IMR-90 (cell line): ENCODE results near the gene ENOX2. TPM values are rescaled to one million over a fixed set of nuclear protein-coding genes. Genes with fewer than 3 reads are reported as not detected.

ENCODE experiments used
- ATAC-seq: fragments of 200-7000 bp; cut with Tn5 transposase; 2 replicates; pipeline ENCODE4 v1.9.1; 2020; ENCODE audit warnings: low read depth, mild to moderate bottlenecking, moderate library complexity
- BruUV-seq: library from RNA; stranded (reverse); fragments of 400-500 nt; replicated peaks from 2 replicates; lab custom pipeline; 2021; lab: Mats Ljungman, UMichigan
- CTCF ChIA-PET: fragments of 300-600 bp; formaldehyde crosslinking; extraction: SDS; loops from one replicate; lab custom pipeline; 2021; ENCODE audit warnings: antibody characterized with exemption; lab: Yijun Ruan, JAX
- POLR2A ChIA-PET: fragments of 300-600 bp; sonication (Branson Sonifier 250); formaldehyde crosslinking; loops from one replicate; lab custom pipeline; 2022; ENCODE audit warnings: antibody characterized with exemption; ENCODE audit not compliant: unreplicated experiment; lab: Charles Lee
- DNase-seq: peaks from one replicate; pipeline ENCODE4 v3.0.0; 2013
- H2AFZ ChIP-seq: replicated peaks from 2 replicates; pipeline ENCODE3; 2013; ENCODE audit warnings: low read length, mild to moderate bottlenecking; ENCODE audit not compliant: poor library complexity
- H2AK5ac ChIP-seq: 2 replicates; pipeline ENCODE4 v1.6.1; 2013; ENCODE audit warnings: low read depth, low read length, inconsistent platforms
- H2AK9ac ChIP-seq: replicated peaks from 2 replicates; pipeline ENCODE3; 2013; ENCODE audit warnings: mild to moderate bottlenecking, low read depth, low read length, moderate library complexity; ENCODE audit not compliant: poor library complexity
- H2BK120ac ChIP-seq: 2 replicates; pipeline ENCODE4 v1.6.1; 2013; ENCODE audit warnings: low read depth, low read length, inconsistent platforms
- H2BK15ac ChIP-seq: 3 replicates; pipeline ENCODE4 v1.6.1; 2013; ENCODE audit warnings: low read depth, low read length, inconsistent platforms
- H2BK20ac ChIP-seq: 2 replicates; pipeline ENCODE4 v1.6.1; 2013; ENCODE audit warnings: low read depth, mild to moderate bottlenecking, inconsistent platforms, low read length, moderate library complexity
- H2BK5ac ChIP-seq: 2 replicates; pipeline ENCODE4 v1.6.1; 2013; ENCODE audit warnings: mild to moderate bottlenecking, low read depth, low read length, inconsistent platforms; ENCODE audit not compliant: poor library complexity, severe bottlenecking
- H3K14ac ChIP-seq: replicated peaks from 2 replicates; pipeline ENCODE4 v1.6.1; 2013; ENCODE audit warnings: low read depth, low read length, inconsistent platforms
- H3K18ac ChIP-seq: 2 replicates; pipeline ENCODE4 v1.6.1; 2013; ENCODE audit warnings: low read depth, low read length, control low read depth
- H3K23ac ChIP-seq: 2 replicates; pipeline ENCODE4 v1.6.1; 2013; ENCODE audit warnings: low read depth, low read length, inconsistent platforms
- H3K27ac ChIP-seq: 2 replicates; pipeline ENCODE4 v1.5.1; 2013; ENCODE audit warnings: mild to moderate bottlenecking, control low read depth, low read length; ENCODE audit not compliant: insufficient read depth
- H3K27me3 ChIP-seq: 2 replicates; pipeline ENCODE4 v1.6.1; 2013; ENCODE audit warnings: low read length; ENCODE audit not compliant: control insufficient read depth, insufficient read depth
- H3K36me3 ChIP-seq: 2 replicates; pipeline ENCODE4 v1.6.1; 2013; ENCODE audit warnings: low read length, mixed read lengths; ENCODE audit not compliant: control insufficient read depth, insufficient read depth
- H3K4ac ChIP-seq: 2 replicates; pipeline ENCODE4 v1.6.1; 2013; ENCODE audit warnings: low read depth, low read length, inconsistent platforms
- H3K4me1 ChIP-seq: 2 replicates; pipeline ENCODE4 v1.6.1; 2013; ENCODE audit warnings: low read length, mixed read lengths; ENCODE audit not compliant: control insufficient read depth, insufficient read depth
- H3K4me2 ChIP-seq: 2 replicates; pipeline ENCODE4 v1.6.1; 2013; ENCODE audit warnings: low read depth, mild to moderate bottlenecking, control low read depth, low read length, moderate library complexity
- H3K4me3 ChIP-seq: 2 replicates; pipeline ENCODE4 v1.5.1; 2013; ENCODE audit warnings: low read depth, mild to moderate bottlenecking, control low read depth, low read length, moderate library complexity; ENCODE audit not compliant: insufficient read depth
- H3K56ac ChIP-seq: 2 replicates; pipeline ENCODE4 v1.6.1; 2013; ENCODE audit warnings: low read length, inconsistent platforms; ENCODE audit not compliant: insufficient read depth; ENCODE audit errors: extremely low read depth
- H3K79me1 ChIP-seq, 2 experiments: 2 replicates each; pipeline ENCODE4 v1.6.1; 2013; ENCODE audit warnings: low read length in 2 of 2, inconsistent platforms in 1 of 2, low read depth in 1 of 2
- H3K9ac ChIP-seq: 2 replicates; pipeline ENCODE4 v1.6.1; 2013; ENCODE audit warnings: low read depth, low read length, control low read depth
- H3K9me1 ChIP-seq: 2 replicates; pipeline ENCODE4 v1.6.1; 2013; ENCODE audit warnings: low read length, inconsistent platforms; ENCODE audit not compliant: insufficient read depth
- H3K9me3 ChIP-seq: 2 replicates; pipeline ENCODE4 v1.6.1; 2013; ENCODE audit warnings: low read length; ENCODE audit not compliant: control insufficient read depth, insufficient read depth
- H4K20me1 ChIP-seq: 2 replicates; pipeline ENCODE4 v1.6.1; 2013; ENCODE audit warnings: low read length, inconsistent platforms; ENCODE audit not compliant: insufficient read depth
- H4K5ac ChIP-seq: 2 replicates; pipeline ENCODE4 v1.6.1; 2013; ENCODE audit warnings: mild to moderate bottlenecking, low read depth, low read length, control low read depth
- H4K8ac ChIP-seq, 2 experiments: 2 replicates each; pipeline ENCODE4 v1.6.1; 2013; ENCODE audit warnings: low read depth in 2 of 2, low read length in 2 of 2, control low read depth in 1 of 2, inconsistent platforms in 1 of 2
- H4K91ac ChIP-seq: 2 replicates; pipeline ENCODE4 v1.6.1; 2013; ENCODE audit warnings: low read depth, low read length, inconsistent platforms; ENCODE audit not compliant: insufficient read depth
- CHD1 ChIP-seq: IDR thresholded peaks from 2 replicates; pipeline ENCODE4 v1.6.1; 2012; ENCODE audit warnings: low read depth, low read length, improper control_type of control experiment
- CTCF ChIP-seq: conservative IDR thresholded peaks from 2 replicates; pipeline ENCODE4 v1.5.1; 2012; ENCODE audit warnings: mild to moderate bottlenecking, low read depth, low read length, improper control_type of control experiment
- MXI1 ChIP-seq: IDR thresholded peaks from 2 replicates; pipeline ENCODE4 v1.6.1; 2012; ENCODE audit warnings: low read depth, mild to moderate bottlenecking, low read length, moderate library complexity, borderline replicate concordance
- POLR2A ChIP-seq: IDR thresholded peaks from 2 replicates; pipeline ENCODE4 v1.6.1; 2012; ENCODE audit warnings: mild to moderate bottlenecking, low read depth, low read length
- RCOR1 ChIP-seq: IDR thresholded peaks from 2 replicates; pipeline ENCODE4 v1.6.1; 2012; ENCODE audit warnings: mild to moderate bottlenecking, low read length, improper control_type of control experiment; ENCODE audit not compliant: insufficient replicate concordance
- USF2 ChIP-seq: fragments of 150-350 bp; IDR thresholded peaks from 2 replicates; pipeline ENCODE4 v1.6.1; 2017; ENCODE audit warnings: mild to moderate bottlenecking, antibody characterized with exemption, low read length, low read depth
- WGBS, 2 experiments: methylation state at CpG; one replicate each; pipeline versions ENCODE4 v1.1.5 to v1.1.7; 2013; ENCODE audit warnings: missing lambda C conversion rate in 2 of 2; ENCODE audit not compliant: insufficient read length in 1 of 2; ENCODE audit errors: extremely low coverage in 2 of 2; 5-methylcytosine and 5-hydroxymethylcytosine counted together
- dilution Hi-C: fragments of 300-500 bp; cut with HindIII; formaldehyde crosslinking; loops from one replicate; pipeline ENCODE4 v1.14.3; 2018; ENCODE audit warnings: low sequenced_read_pairs; ENCODE audit not compliant: unreplicated experiment
- in situ Hi-C: fragments of 300-500 bp; cut with MboI; formaldehyde crosslinking; loops from 3 replicates; pipeline ENCODE4 v1.14.3; 2019; ENCODE audit warnings: low sequenced_read_pairs, inconsistent platforms, mixed read lengths
- intact Hi-C: fragments of 100-400 bp; cut with micrococcal nuclease; formaldehyde crosslinking; loops from 2 replicates; pipeline ENCODE4 v1.10.0; 2022
- polyA plus RNA-seq, 3 experiments: library from polyadenylated mRNA; depleted of rRNA; stranded (reverse); fragments of >200 nt; gene quantifications; 2 replicates each; pipeline ENCODE4 v1.2.3, GENCODE V29; 2012; ENCODE audit warnings: low replicate concordance in 1 of 3
- total RNA-seq: library from RNA; depleted of rRNA; stranded (reverse); fragments of >200 nt; gene quantifications from 2 replicates; pipeline ENCODE4 v1.2.3, GENCODE V29; 2012

Gene ENOX2
- total and polyA plus RNA-seq, 2 of the 4 experiments (the other 2 are of a cell fraction) = 6.3 to 11.8 TPM

DNA sequence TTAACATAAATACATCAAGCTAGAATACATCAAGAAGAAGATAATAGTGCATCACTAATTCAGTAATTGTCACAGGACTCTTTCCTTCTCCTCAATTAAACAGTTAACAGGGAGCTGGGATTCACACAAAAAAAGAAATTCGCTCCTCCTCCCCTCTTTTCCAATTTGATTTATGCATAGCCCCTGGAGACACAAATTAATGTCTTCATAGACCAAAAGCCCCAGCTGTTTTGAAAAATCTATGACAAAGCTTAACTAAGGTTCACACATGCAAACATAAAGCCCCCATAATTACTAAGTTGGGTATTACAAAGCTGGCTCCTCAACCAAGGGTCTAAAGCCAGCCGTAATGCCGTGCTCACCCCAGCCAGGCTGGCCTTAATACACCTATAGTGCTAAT, 61.2 kb downstream of the ENOX2 start:
- dilution Hi-C loops (no loop called here), in situ Hi-C loops (no loop called here), intact Hi-C loops (no loop called here)
- WGBS, 2 experiments = no CpG with 5 or more reads among the region's 3 CpGs
- Histone ChIP-seq H2AK5ac (no peak overlapping the region), H3K9ac (no peak overlapping the region), H4K8ac (no peak overlapping the region), H4K5ac (no peak overlapping the region), H3K9me1 (no peaks in the 10 kb centered on the region), H3K18ac (no peak overlapping the region), H3K14ac (no peak overlapping the region), H2AK9ac (no peak overlapping the region), H3K27ac (no peak overlapping the region), H2BK15ac (no peak overlapping the region), H3K36me3 (no peaks in the 10 kb centered on the region), H2BK5ac (no peak overlapping the region), H2AFZ (no peak overlapping the region), H3K9me3 (no peaks in the 10 kb centered on the region), H3K4me3 (no peak overlapping the region), H3K27me3 (no peaks in the 10 kb centered on the region), H3K79me1 (no peaks in the 10 kb centered on the region), H2BK120ac (no peak overlapping the region), H2BK20ac (no peak overlapping the region), H3K23ac (no peak overlapping the region), H4K91ac (no peak overlapping the region), H3K4me2 (no peak overlapping the region), H3K56ac (no peak overlapping the region), H4K20me1 (no peaks in the 10 kb centered on the region), H3K4ac (no peak overlapping the region), H3K4me1 (no peaks in the 10 kb centered on the region)
- ChIA-PET CTCF (interaction anchor here (0.7 kb wide), 1 partner anchor 9 kb away, joined by 3 read pairs; no protein-coding TSS in a partner anchor), POLR2A (no interaction called here)
- TF ChIP-seq MXI1 (no peak), RCOR1 (no peak), CTCF (no peak), CHD1 (no peak), POLR2A (no peak), USF2 (no peak)
- no peak for DNase-seq
- no TSS peak for BruUV-seq
- ATAC-seq = no peak
